IPS-20b (cell line): ENCODE measurements around the gene ZP2.
A peak's percentile ranks its signal among the peaks of the same experiment; 100 is the strongest.

Source experiments
- H3K27ac ChIP-seq: one replicate; pipeline ENCODE4 v1.5.1; 2013; ENCODE audit warnings: low read length
- H3K27me3 ChIP-seq: 2 replicates; pipeline ENCODE4 v1.6.1; 2013; ENCODE audit warnings: mild to moderate bottlenecking, low read length, inconsistent platforms; ENCODE audit not compliant: insufficient read depth
- H3K36me3 ChIP-seq: 2 replicates; pipeline ENCODE4 v1.6.1; 2013; ENCODE audit warnings: low read depth, mild to moderate bottlenecking, inconsistent platforms, low read length, moderate library complexity; ENCODE audit not compliant: insufficient read depth
- H3K4me1 ChIP-seq: 2 replicates; pipeline ENCODE4 v1.6.1; 2013; ENCODE audit warnings: mild to moderate bottlenecking, control low read depth, inconsistent platforms, low read length, moderate library complexity; ENCODE audit not compliant: insufficient read depth
- H3K4me3 ChIP-seq: 2 replicates; pipeline ENCODE4 v1.5.1; 2013; ENCODE audit warnings: mild to moderate bottlenecking, low read length, inconsistent platforms
- H3K9ac ChIP-seq: 2 replicates; pipeline ENCODE4 v1.6.1; 2013; ENCODE audit warnings: low read depth, mild to moderate bottlenecking, inconsistent platforms, low read length, moderate library complexity
- H3K9me3 ChIP-seq: 2 replicates; pipeline ENCODE4 v1.6.1; 2013; ENCODE audit warnings: mild to moderate bottlenecking, low read depth, low read length, inconsistent platforms; ENCODE audit not compliant: insufficient read depth

The ZP2 gene

GRCh38 chr16:21167929-21168602, 43.3 kb downstream of the ZP2 start:
- H3K4me3 ChIP-seq: no peak overlapping the region
- H3K27ac ChIP-seq: no peak overlapping the region
- H3K9me3 ChIP-seq: no peaks in the 10 kb centered on the region
- peaks cover 75% of the 10 kb centered on the region for H3K36me3 ChIP-seq
- H3K27me3 ChIP-seq: no peaks in the 10 kb centered on the region
- no peak overlapping the region for H3K9ac ChIP-seq
- H3K4me1 ChIP-seq: no peaks in the 10 kb centered on the region

- H3K4me3 ChIP-seq: no peak overlapping the region
- H3K27me3 ChIP-seq: no peaks in the 10 kb centered on the region
- H3K9ac ChIP-seq: no peak overlapping the region
- no peaks in the 10 kb centered on the region for H3K4me1 ChIP-seq
- peaks cover 75% of the 10 kb centered on the region for H3K36me3 ChIP-seq
- no peaks in the 10 kb centered on the region for H3K9me3 ChIP-seq
- H3K27ac ChIP-seq: no peak overlapping the region
These were observed 44.0 kb downstream of the ZP2 start for GRCh38 chr16:21167360-21167759.

GRCh38 chr16:21166561-21166961, 44.8 kb downstream of the ZP2 start:
- Histone ChIP-seq H3K4me1 (no peaks in the 10 kb centered on the region), H3K27ac (no peak overlapping the region), H3K4me3 (no peak overlapping the region), H3K9ac (no peak overlapping the region), H3K27me3 (no peaks in the 10 kb centered on the region), H3K9me3 (no peaks in the 10 kb centered on the region), H3K36me3 (peaks cover 73% of the 10 kb centered on the region)

GRCh38 chr16:21164521-21165168, 46.7 kb downstream of the ZP2 start:
- H3K9me3 ChIP-seq: no peaks in the 10 kb centered on the region
- H3K9ac ChIP-seq: no peak overlapping the region
- no peaks in the 10 kb centered on the region for H3K27me3 ChIP-seq
- peaks cover 67% of the 10 kb centered on the region for H3K36me3 ChIP-seq
- no peaks in the 10 kb centered on the region for H3K4me1 ChIP-seq
- no peak overlapping the region for H3K4me3 ChIP-seq
- H3K27ac ChIP-seq: no peak overlapping the region

GRCh38 chr16:21163576-21163975, 47.8 kb downstream of the ZP2 start:
- Histone ChIP-seq H3K27me3 (no peaks in the 10 kb centered on the region), H3K4me1 (no peaks in the 10 kb centered on the region), H3K36me3 (peaks cover 60% of the 10 kb centered on the region), H3K9me3 (no peaks in the 10 kb centered on the region), H3K9ac (no peak overlapping the region), H3K27ac (no peak overlapping the region), H3K4me3 (no peak overlapping the region)

- H3K27ac ChIP-seq: no peak overlapping the region
- H3K27me3 ChIP-seq: peaks cover 4% of the 10 kb centered on the region
- no peaks in the 10 kb centered on the region for H3K9me3 ChIP-seq
- H3K36me3 ChIP-seq: peaks cover 60% of the 10 kb centered on the region
- no peak overlapping the region for H3K9ac ChIP-seq
- peaks cover 2% of the 10 kb centered on the region; the same call in 1 of the 2 replicates for H3K4me1 ChIP-seq
- H3K4me3 ChIP-seq: no peak overlapping the region
These were observed 48.7 kb downstream of the ZP2 start for GRCh38 chr16:21162661-21163151.

GRCh38 chr16:21161211-21161610, 50.2 kb downstream of the ZP2 start:
- H3K4me1 ChIP-seq: peaks cover 2% of the 10 kb centered on the region; the same call in 1 of the 2 replicates
- no peak overlapping the region for H3K9ac ChIP-seq
- H3K27ac ChIP-seq: no peak overlapping the region
- peaks cover 48% of the 10 kb centered on the region for H3K36me3 ChIP-seq
- peaks cover 7% of the 10 kb centered on the region for H3K27me3 ChIP-seq
- H3K4me3 ChIP-seq: no peak overlapping the region
- H3K9me3 ChIP-seq: no peaks in the 10 kb centered on the region

- Histone ChIP-seq H3K36me3 (peaks cover 44% of the 10 kb centered on the region), H3K9ac (no peak overlapping the region), H3K4me1 (peaks cover 2% of the 10 kb centered on the region; the same call in 1 of the 2 replicates), H3K4me3 (peak overlapping the region; percentile 80), H3K9me3 (no peaks in the 10 kb centered on the region), H3K27me3 (peaks cover 7% of the 10 kb centered on the region), H3K27ac (no peak overlapping the region)
These were observed 51.1 kb downstream of the ZP2 start for GRCh38 chr16:21160276-21160675.

GRCh38 chr16:21159281-21159951, 52.0 kb downstream of the ZP2 start:
- Histone ChIP-seq H3K9ac (peak overlapping the region; percentile 72; the same call in 1 of the 2 replicates), H3K4me1 (peaks cover 2% of the 10 kb centered on the region; the same call in 1 of the 2 replicates), H3K27ac (no peak overlapping the region), H3K4me3 (peak overlapping the region; percentile 80), H3K9me3 (no peaks in the 10 kb centered on the region), H3K36me3 (peaks cover 37% of the 10 kb centered on the region), H3K27me3 (peaks cover 7% of the 10 kb centered on the region)

GRCh38 chr16:21158208-21159110, 52.9 kb downstream of the ZP2 start, which contains the start of gene LDAF1:
Gene LDAF1 (plus strand): TSS chr16:21158674. CDS start chr16:21161183, 2,509 bp downstream.
- Histone ChIP-seq H3K4me1 (peaks cover 2% of the 10 kb centered on the region; the same call in 1 of the 2 replicates), H3K27ac (no peak within 1 kb of the TSS), H3K4me3 (peak within 1 kb of the TSS; percentile 80), H3K9me3 (no peaks in the 10 kb centered on the region), H3K9ac (peak within 1 kb of the TSS; percentile 72; the same call in 1 of the 2 replicates), H3K36me3 (peaks cover 29% of the 10 kb centered on the region), H3K27me3 (peaks cover 7% of the 10 kb centered on the region)

GRCh38 chr16:21157632-21158031, 53.7 kb downstream of the ZP2 start:
- Histone ChIP-seq H3K4me1 (peaks cover 2% of the 10 kb centered on the region; the same call in 1 of the 2 replicates), H3K27ac (no peak overlapping the region), H3K9ac (no peak overlapping the region), H3K36me3 (peaks cover 20% of the 10 kb centered on the region), H3K27me3 (peaks cover 7% of the 10 kb centered on the region), H3K9me3 (no peaks in the 10 kb centered on the region), H3K4me3 (peak overlapping the region; percentile 80; the same call in 1 of the 2 replicates)
